SK-N-SH treated with all-trans-retinoic acid at 6 μM for 48 hours (cell line): Measurements from ENCODE around the gene IQGAP3.

Experiments used
- ATAC-seq: fragments of 200-7000 bp; cut with Tn5 transposase; 3 replicates; pipeline ENCODE4 v1.9.1; 2020; ENCODE audit warnings: mild to moderate bottlenecking, moderate library complexity
- ARNTL ChIP-seq: fragments of 450-650 bp; formaldehyde crosslinking; IDR thresholded peaks from 2 replicates; pipeline ENCODE4 v1.5.0; 2020; ENCODE audit warnings: low read depth, mild to moderate bottlenecking, moderate library complexity, borderline replicate concordance
- BACH2 ChIP-seq: fragments of 250-450 bp; sonication (Bioruptor Pico); IDR thresholded peaks from 2 replicates; pipeline ENCODE4 v1.9.0; 2021; ENCODE audit warnings: mild to moderate bottlenecking, borderline replicate concordance
- CREB5 ChIP-seq: fragments of 250-450 bp; sonication (Bioruptor Pico); IDR thresholded peaks from 2 replicates; pipeline ENCODE4 v1.5.1; 2020; ENCODE audit warnings: low read depth, mild to moderate bottlenecking, moderate library complexity
- CSDC2 ChIP-seq: fragments of 250-450 bp; sonication (Bioruptor Pico); IDR thresholded peaks from 2 replicates; pipeline ENCODE4 v1.5.0; 2020; ENCODE audit warnings: mild to moderate bottlenecking, moderate library complexity
- CSRNP3 ChIP-seq: fragments of 250-450 bp; sonication (Bioruptor Pico); IDR thresholded peaks from 2 replicates; pipeline ENCODE4 v1.5.1; 2021; ENCODE audit warnings: mild to moderate bottlenecking, moderate library complexity
- ESRRG ChIP-seq: fragments of 250-450 bp; sonication (Bioruptor Pico); IDR thresholded peaks from 2 replicates; pipeline ENCODE4 v1.6.1; 2021; ENCODE audit warnings: mild to moderate bottlenecking
- GLIS3 ChIP-seq: fragments of 250-450 bp; sonication (Bioruptor Pico); IDR thresholded peaks from 2 replicates; pipeline ENCODE4 v1.5.0; 2020; ENCODE audit warnings: mild to moderate bottlenecking, moderate library complexity
- PATZ1 ChIP-seq: fragments of 250-450 bp; sonication (Bioruptor Pico); IDR thresholded peaks from 2 replicates; pipeline ENCODE4 v1.8.0; 2020; ENCODE audit warnings: mild to moderate bottlenecking, moderate library complexity, borderline replicate concordance
- POU6F1 ChIP-seq: fragments of 250-450 bp; sonication (Bioruptor Pico); IDR thresholded peaks from 2 replicates; pipeline ENCODE4 v1.8.0; 2021; ENCODE audit warnings: low read depth, mild to moderate bottlenecking, moderate library complexity, borderline replicate concordance
- PPARA ChIP-seq: fragments of 250-450 bp; sonication (Bioruptor Pico); IDR thresholded peaks from 2 replicates; pipeline ENCODE4 v1.5.0; 2020; ENCODE audit warnings: mild to moderate bottlenecking, borderline replicate concordance
- RARB ChIP-seq: fragments of 250-450 bp; sonication (Bioruptor Pico); IDR thresholded peaks from 2 replicates; pipeline ENCODE4 v1.8.0; 2021; ENCODE audit warnings: mild to moderate bottlenecking, moderate library complexity
- SNAI2 ChIP-seq: fragments of 250-450 bp; sonication (Bioruptor Pico); IDR thresholded peaks from 2 replicates; pipeline ENCODE4 v1.5.0; 2020; ENCODE audit warnings: mild to moderate bottlenecking, moderate library complexity
- TCF4 ChIP-seq: fragments of 250-450 bp; sonication (Bioruptor Pico); IDR thresholded peaks from 2 replicates; pipeline ENCODE4 v1.8.0; 2021; ENCODE audit warnings: mild to moderate bottlenecking, moderate library complexity, borderline replicate concordance
- TOX ChIP-seq: fragments of 250-450 bp; sonication (Bioruptor Pico); IDR thresholded peaks from 2 replicates; pipeline ENCODE4 v1.8.0; 2021; ENCODE audit warnings: mild to moderate bottlenecking, moderate library complexity, borderline replicate concordance
- TSHZ2 ChIP-seq: fragments of 250-450 bp; sonication (Bioruptor Pico); IDR thresholded peaks from 2 replicates; pipeline ENCODE4 v1.5.0; 2020; ENCODE audit warnings: mild to moderate bottlenecking, moderate library complexity
- ZFP3 ChIP-seq: fragments of 250-450 bp; sonication (Bioruptor Pico); IDR thresholded peaks from 2 replicates; pipeline ENCODE4 v1.5.0; 2020; ENCODE audit warnings: mild to moderate bottlenecking, moderate library complexity
- ZFP30 ChIP-seq: fragments of 450-650 bp; formaldehyde crosslinking; IDR thresholded peaks from 2 replicates; pipeline ENCODE4 v1.5.0; 2022; ENCODE audit warnings: mild to moderate bottlenecking, moderate library complexity
- ZNF565 ChIP-seq: fragments of 450-650 bp; formaldehyde crosslinking; conservative IDR thresholded peaks from 2 replicates; pipeline ENCODE4 v1.5.0; 2020; ENCODE audit warnings: low read depth, mild to moderate bottlenecking, moderate library complexity
- ZNF70 ChIP-seq: fragments of 450-650 bp; formaldehyde crosslinking; IDR thresholded peaks from 2 replicates; pipeline ENCODE4 v1.5.0; 2020; ENCODE audit warnings: mild to moderate bottlenecking, moderate library complexity
- ZNF8 ChIP-seq: fragments of 450-650 bp; formaldehyde crosslinking; IDR thresholded peaks from 2 replicates; pipeline ENCODE4 v1.5.0; 2020; ENCODE audit warnings: mild to moderate bottlenecking, moderate library complexity

The IQGAP3 gene

GRCh38 chr1:156486421-156487344 is 85.7 kb downstream of the IQGAP3 start (continued):
- no peak for TF ChIP-seq ZNF8 (CRISPR knock-in tag)

- no peak for ATAC-seq
- TF ChIP-seq CSDC2 (CRISPR knock-in tag) (no peak), TOX (CRISPR knock-in tag) (no peak), RARB (CRISPR knock-in tag) (no peak), ZFP3 (CRISPR knock-in tag) (no peak), ZNF565 (no peak), ZNF8 (CRISPR knock-in tag) (no peak), POU6F1 (CRISPR knock-in tag) (no peak), GLIS3 (CRISPR knock-in tag) (no peak), BACH2 (CRISPR knock-in tag) (no peak), ZNF70 (CRISPR knock-in tag) (no peak), ARNTL (no peak), PPARA (CRISPR knock-in tag) (no peak), TSHZ2 (CRISPR knock-in tag) (no peak), ESRRG (CRISPR knock-in tag) (no peak), CSRNP3 (no peak)
Measured at GRCh38 chr1:156485984-156486383, 86.4 kb downstream of the IQGAP3 start.

- no peak for TF ChIP-seq ZNF565
- TF ChIP-seq ZNF70 (CRISPR knock-in tag) = no peak
- no peak for TF ChIP-seq CSRNP3
- TF ChIP-seq SNAI2 (CRISPR knock-in tag) = no peak
- no peak for TF ChIP-seq ZFP3 (CRISPR knock-in tag)
- no peak for TF ChIP-seq ARNTL
- TF ChIP-seq TCF4 (CRISPR knock-in tag) = no peak
- TF ChIP-seq, all 23 proteins: peak for 0
- ATAC-seq = no peak
Measured at GRCh38 chr1:156484480-156485058, 87.8 kb downstream of the IQGAP3 start.

- ATAC-seq = no peak
- no peak for TF ChIP-seq ARNTL
- no peak for TF ChIP-seq ZFP3 (CRISPR knock-in tag)
- no peak for TF ChIP-seq ZFP30 (CRISPR knock-in tag)
- no peak for TF ChIP-seq TOX (CRISPR knock-in tag)
- no peak for TF ChIP-seq CREB5
- no peak for TF ChIP-seq PATZ1 (CRISPR knock-in tag)
- no peak for TF ChIP-seq GLIS3 (CRISPR knock-in tag)
- TF ChIP-seq TSHZ2 (CRISPR knock-in tag) = no peak
- TF ChIP-seq ZNF565 = no peak
- TF ChIP-seq ZNF8 (CRISPR knock-in tag) = no peak
Measured at GRCh38 chr1:156483397-156483796, 89.0 kb downstream of the IQGAP3 start.
